HG03460 (cell line): ENCODE data around the gene XRN2.
"Not testable (repeated sequence)": the region's sequence is repeated elsewhere in the genome, so short reads cannot be mapped to it uniquely, and the experiment has no call there.

Experiments used
- ATAC-seq: cut with Tn5 transposase; IDR thresholded peaks from one replicate; pipeline ENCODE4 v1.9.1; 2021; ENCODE audit not compliant: unreplicated experiment

XRN2 gene

GRCh38 chr20:21342656-21343345 is 39.7 kb downstream of the XRN2 start:
- no peak for ATAC-seq

- no peak for ATAC-seq
These were observed 41.2 kb downstream of the XRN2 start for GRCh38 chr20:21344206-21344900.

GRCh38 chr20:21344961-21345360 is 41.8 kb downstream of the XRN2 start:
- ATAC-seq: no peak

GRCh38 chr20:21352703-21353102 is 49.6 kb downstream of the XRN2 start:
- ATAC-seq: no peak

- ATAC-seq: no peak
These were observed 50.1 kb downstream of the XRN2 start for GRCh38 chr20:21353236-21353635.

- no peak for ATAC-seq
These were observed 52.9 kb downstream of the XRN2 start for GRCh38 chr20:21355981-21356380.

- no peak for ATAC-seq
These were observed 53.3 kb downstream of the XRN2 start for GRCh38 chr20:21356386-21356785.

GRCh38 chr20:21357844-21358243 is 54.7 kb downstream of the XRN2 start:
- ATAC-seq: no peak

GRCh38 chr20:21358737-21359136 is 55.6 kb downstream of the XRN2 start:
- no peak for ATAC-seq

- no peak for ATAC-seq
These were observed 57.6 kb downstream of the XRN2 start for GRCh38 chr20:21360705-21361104.

GRCh38 chr20:21361266-21361665 is 58.1 kb downstream of the XRN2 start:
- no peak for ATAC-seq

- ATAC-seq: no peak
These were observed 61.3 kb downstream of the XRN2 start for GRCh38 chr20:21364413-21364812.

GRCh38 chr20:21365771-21366170 is 62.6 kb downstream of the XRN2 start:
- ATAC-seq: no peak

GRCh38 chr20:21366273-21366672 is 63.1 kb downstream of the XRN2 start:
- ATAC-seq: not testable (repeated sequence)

- ATAC-seq: no peak
These were observed 65.7 kb downstream of the XRN2 start for GRCh38 chr20:21368791-21369190.

- ATAC-seq: no peak
These were observed 68.1 kb downstream of the XRN2 start for GRCh38 chr20:21371193-21371592.

GRCh38 chr20:21372016-21372415 is 68.9 kb downstream of the XRN2 start:
- ATAC-seq: no peak

- ATAC-seq: no peak
These were observed 70.3 kb downstream of the XRN2 start for GRCh38 chr20:21373436-21373835.

GRCh38 chr20:21376626-21377025 is 73.5 kb downstream of the XRN2 start:
- no peak for ATAC-seq

- no peak for ATAC-seq
These were observed 74.6 kb downstream of the XRN2 start for GRCh38 chr20:21377701-21378100.

GRCh38 chr20:21378259-21378658 is 75.1 kb downstream of the XRN2 start:
- ATAC-seq: no peak

GRCh38 chr20:21380711-21381110 is 77.6 kb downstream of the XRN2 start:
- ATAC-seq: no peak

GRCh38 chr20:21381619-21382018 is 78.5 kb downstream of the XRN2 start:
- no peak for ATAC-seq
